ENCODE measurements around the gene LAP3.

The LAP3 gene

GRCh38 chr4:17619416-17620105 lies 42.6 kb downstream of the LAP3 start:
- DNase-seq, result no peak

- DNase-seq, result no peak
Observed at GRCh38 chr4:17623451-17624001, 46.5 kb downstream of the LAP3 start.

- DNase-seq, result no peak
Observed at GRCh38 chr4:17624821-17625220, 47.8 kb downstream of the LAP3 start.

GRCh38 chr4:17630228-17630627 lies 53.2 kb downstream of the LAP3 start:
- DNase-seq, result no peak

- DNase-seq, result no peak
Observed at GRCh38 chr4:17633600-17633999, 56.6 kb downstream of the LAP3 start.

GRCh38 chr4:17635056-17635455 lies 58.1 kb downstream of the LAP3 start:
- no peak for DNase-seq

- DNase-seq, result no peak
Observed at GRCh38 chr4:17636341-17636695, 59.3 kb downstream of the LAP3 start.

GRCh38 chr4:17636696-17637622 lies 60.0 kb downstream of the LAP3 start:
- peak; percentile 79 to 81 for DNase-seq

GRCh38 chr4:17639136-17639535 lies 62.1 kb downstream of the LAP3 start:
- no peak for DNase-seq

GRCh38 chr4:17642398-17642783 lies 65.4 kb downstream of the LAP3 start:
- no peak for DNase-seq

GRCh38 chr4:17646693-17647092 lies 69.7 kb downstream of the LAP3 start:
- DNase-seq, result no peak

- no peak for DNase-seq
Observed at GRCh38 chr4:17647176-17647806, 70.3 kb downstream of the LAP3 start.

GRCh38 chr4:17647927-17648326 lies 70.9 kb downstream of the LAP3 start:
- DNase-seq, result no peak

GRCh38 chr4:17650406-17650805 lies 73.4 kb downstream of the LAP3 start:
- no peak for DNase-seq

- no peak for DNase-seq
Observed at GRCh38 chr4:17654701-17655100, 77.7 kb downstream of the LAP3 start.

- no peak for DNase-seq
Observed at GRCh38 chr4:17657090-17657489, 80.1 kb downstream of the LAP3 start.

Measured in hippocampal formation (tissue), 2 donors.